Ovary (tissue), 9 donors: ENCODE results near the gene SEMA5B. TPM values are rescaled to one million over a fixed set of nuclear protein-coding genes. Genes with fewer than 3 reads are reported as not detected.

Experiments used
- DNase-seq, 5 donors: peaks; one replicate each; pipeline ENCODE4 v3.0.0-alpha.2; 2019 to 2020
- H3K27ac ChIP-seq, 2 donors: fragments of 200-600 bp; one replicate each; pipeline versions ENCODE4 v1.5.1 to v1.8.0; 2019 to 2022
- H3K27me3 ChIP-seq: fragments of 200-600 bp; one replicate; pipeline ENCODE4 v1.8.0; 2022
- H3K36me3 ChIP-seq: fragments of 200-600 bp; sonication (generic); one replicate; pipeline ENCODE4 v1.5.1; 2019
- H3K4me1 ChIP-seq: one replicate; pipeline ENCODE4 v1.8.1; 2013; ENCODE audit warnings: mild to moderate bottlenecking, moderate library complexity; ENCODE audit not compliant: insufficient read depth
- H3K4me3 ChIP-seq: fragments of 200-600 bp; sonication (generic); one replicate; pipeline ENCODE4 v1.5.1; 2017
- H3K9me3 ChIP-seq, 2 donors: fragments of 200-600 bp in 1 of 2; sonication (generic) in 1 of 2; one replicate each; pipeline versions ENCODE4 v1.5.1 to v1.8.1; 2013 to 2019; ENCODE audit warnings: mild to moderate bottlenecking in 1 of 2, moderate library complexity in 1 of 2
- EP300 ChIP-seq: sonication (generic); formaldehyde crosslinking; IDR thresholded peaks from one replicate; pipeline ENCODE4 v1.6.1; 2017; ENCODE audit warnings: antibody characterized with exemption
- POLR2A ChIP-seq: fragments of 450-650 bp; IDR thresholded peaks from one replicate; pipeline ENCODE4 v1.6.1; 2017; ENCODE audit warnings: antibody characterized with exemption, mild to moderate bottlenecking, moderate library complexity
- WGBS, 3 donors: extraction: QIAGEN DNeasy Blood & Tissue Kit in 1 of 3; methylation state at CpG; one replicate each; pipeline versions ENCODE4 v1.1.5 to v1.1.7; 2013 to 2017; 5-methylcytosine and 5-hydroxymethylcytosine counted together
- intact Hi-C, 4 donors: fragments of 100-400 bp; cut with DNase I; formaldehyde crosslinking; loops; one replicate each; pipeline versions ENCODE4 v1.11.0 to v1.15.1; 2022 to 2023
- polyA plus RNA-seq, 2 donors: library from polyadenylated mRNA; stranded (reverse); fragments of 200-250 nt in 1 of 2; fragments of 350-450 nt in 1 of 2; fragmentation: Illumina TruSeq in 1 of 2; extraction: RNeasy Lipid Tissue Mini Kit (QIAGEN cat#74804) in 1 of 2; gene quantifications; one replicate each; pipeline ENCODE4 v1.2.3, GENCODE V29; 2013 to 2014
- total RNA-seq, 7 donors: library from RNA; depleted of rRNA in 2 of 7; stranded (reverse); fragments of >200 nt in 2 of 7; fragmentation: NEBNext Ultra II Directional in 3 of 7; extraction: Animal tissue kit (Norgen Biotek cat#: 25700) in 3 of 7; gene quantifications; one replicate each; pipeline versions ENCODE4 v1.1.0 to v1.2.4, GENCODE V29; 2016 to 2023
- TF ChIP-seq, protein P1 (sequence below), 3 donors: fragments of 450-650 bp in 2 of 3; fragments of 200-600 bp in 1 of 3; IDR thresholded peaks; one replicate each; pipeline versions ENCODE4 v1.5.1 to v1.8.0; 2016 to 2022; ENCODE audit warnings: antibody characterized with exemption in 3 of 3, mild to moderate bottlenecking in 1 of 3
- donor health status: DM: no; HTN: no; CAD: no; lungs with moderate emphysema.
- donor health status: DM: no; HTN: no; CAD: no.
- donor health status: Bipolar disorder and iron deficiency.
- donor health status: DM: yes; HTN: yes; CAD: no.
- donor health status: DM: no; HTN: no; CAD: no.
- donor health status: DM: yes; HTN: yes; CAD: no.

The SEMA5B gene
- total and polyA plus RNA-seq, 9 donors, result 0.22 to 3.1 (median 1.3) TPM

DNA sequence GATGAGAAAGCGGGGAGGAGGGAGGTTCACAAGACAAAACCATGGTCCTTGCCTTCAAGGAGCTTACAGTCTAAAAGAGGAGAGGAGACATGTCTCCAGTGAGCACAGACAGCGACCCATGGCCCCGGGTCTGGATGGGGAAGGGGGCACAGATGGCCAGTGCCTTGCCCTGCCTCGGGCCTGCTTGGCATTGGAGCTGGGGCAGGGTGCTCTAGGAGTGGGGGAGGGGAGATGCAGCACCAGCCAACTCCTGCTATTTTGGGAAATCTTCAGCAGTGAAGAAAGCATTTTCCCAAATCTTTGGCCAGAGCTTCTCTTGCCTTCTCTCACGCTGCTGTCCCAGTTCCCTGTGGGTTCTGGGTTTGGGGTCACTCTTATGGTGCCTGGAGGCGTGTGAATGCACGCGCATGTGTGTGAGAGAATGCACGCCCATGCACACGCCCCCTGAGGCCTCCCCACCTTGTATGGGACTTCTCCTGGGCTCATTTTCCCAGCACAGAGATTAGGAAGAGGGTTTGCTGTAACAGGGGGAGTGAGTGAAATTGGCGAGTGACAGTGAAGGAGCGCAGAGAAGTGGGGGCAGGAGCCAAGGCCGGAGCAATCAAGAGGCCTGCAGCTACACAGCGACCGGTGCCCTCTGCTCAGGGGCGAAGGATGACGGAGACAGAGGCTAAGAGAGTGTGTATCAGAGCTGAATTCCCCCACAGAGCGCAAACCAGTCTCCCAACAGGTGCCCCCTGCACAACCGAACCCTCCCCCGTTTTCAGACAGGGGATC is 71.5 kb downstream of the SEMA5B start:
- H3K27me3 ChIP-seq, result no peaks in the 10 kb centered on the region
- intact Hi-C loops, result loop anchor here in 1 of 4 donors (5.0 kb wide), 1 partner anchor 71 kb away; the partner anchor contains the start of gene SEMA5B
- TF ChIP-seq POLR2A (no peak), EP300 (no peak)
- TF ChIP-seq, protein P1, sequence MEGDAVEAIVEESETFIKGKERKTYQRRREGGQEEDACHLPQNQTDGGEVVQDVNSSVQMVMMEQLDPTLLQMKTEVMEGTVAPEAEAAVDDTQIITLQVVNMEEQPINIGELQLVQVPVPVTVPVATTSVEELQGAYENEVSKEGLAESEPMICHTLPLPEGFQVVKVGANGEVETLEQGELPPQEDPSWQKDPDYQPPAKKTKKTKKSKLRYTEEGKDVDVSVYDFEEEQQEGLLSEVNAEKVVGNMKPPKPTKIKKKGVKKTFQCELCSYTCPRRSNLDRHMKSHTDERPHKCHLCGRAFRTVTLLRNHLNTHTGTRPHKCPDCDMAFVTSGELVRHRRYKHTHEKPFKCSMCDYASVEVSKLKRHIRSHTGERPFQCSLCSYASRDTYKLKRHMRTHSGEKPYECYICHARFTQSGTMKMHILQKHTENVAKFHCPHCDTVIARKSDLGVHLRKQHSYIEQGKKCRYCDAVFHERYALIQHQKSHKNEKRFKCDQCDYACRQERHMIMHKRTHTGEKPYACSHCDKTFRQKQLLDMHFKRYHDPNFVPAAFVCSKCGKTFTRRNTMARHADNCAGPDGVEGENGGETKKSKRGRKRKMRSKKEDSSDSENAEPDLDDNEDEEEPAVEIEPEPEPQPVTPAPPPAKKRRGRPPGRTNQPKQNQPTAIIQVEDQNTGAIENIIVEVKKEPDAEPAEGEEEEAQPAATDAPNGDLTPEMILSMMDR (IDR thresholded peaks at IDR 0.05), result no peak
- H3K36me3 ChIP-seq, result no peaks in the 10 kb centered on the region
- DNase-seq, result no peak
- peaks cover 6% of the 10 kb centered on the region for H3K4me1 ChIP-seq
- no peaks in the 10 kb centered on the region for H3K9me3 ChIP-seq
- WGBS, 3 donors, result 78 to 82% (median 81%) methylated on average over 20 of the region's 20 CpGs
- H3K27ac ChIP-seq, result no peak overlapping the region
- no peak overlapping the region for H3K4me3 ChIP-seq

DNA sequence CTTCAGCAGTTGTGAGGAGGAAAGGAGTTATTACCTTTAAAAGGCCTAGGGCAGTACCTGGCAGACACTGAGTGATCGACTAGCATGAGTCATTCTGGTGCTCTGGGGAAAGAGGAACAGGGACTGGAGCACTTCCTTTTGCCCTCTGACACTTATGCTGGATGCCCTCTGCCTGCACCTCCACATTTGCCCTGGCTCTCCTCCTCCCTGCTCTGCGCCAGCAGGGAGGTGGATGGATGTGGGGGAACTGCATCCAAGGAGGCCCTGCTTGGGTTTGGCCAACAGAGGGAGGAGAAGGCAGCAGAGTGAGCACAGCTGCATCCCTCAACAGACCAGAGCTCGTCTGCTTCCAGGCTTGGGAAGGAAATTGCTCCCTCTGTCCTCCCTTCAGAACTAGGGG is 75.0 kb downstream of the SEMA5B start:
- no peaks in the 10 kb centered on the region for H3K27me3 ChIP-seq
- no peak overlapping the region for H3K27ac ChIP-seq
- no peaks in the 10 kb centered on the region for H3K9me3 ChIP-seq
- peak in 1 of 5 donors; percentile 30 for DNase-seq
- peaks cover 1% of the 10 kb centered on the region for H3K4me1 ChIP-seq
- H3K36me3 ChIP-seq, result no peaks in the 10 kb centered on the region
- intact Hi-C loops, result no loop called here
- H3K4me3 ChIP-seq, result no peak overlapping the region
- TF ChIP-seq EP300, result no peak
- TF ChIP-seq POLR2A, result no peak
- TF ChIP-seq, protein P1 (IDR thresholded peaks at IDR 0.05), result no peak
- WGBS, 3 donors, result 44 to 60% (median 57%) methylated on average over 3 of the region's 3 CpGs

DNA sequence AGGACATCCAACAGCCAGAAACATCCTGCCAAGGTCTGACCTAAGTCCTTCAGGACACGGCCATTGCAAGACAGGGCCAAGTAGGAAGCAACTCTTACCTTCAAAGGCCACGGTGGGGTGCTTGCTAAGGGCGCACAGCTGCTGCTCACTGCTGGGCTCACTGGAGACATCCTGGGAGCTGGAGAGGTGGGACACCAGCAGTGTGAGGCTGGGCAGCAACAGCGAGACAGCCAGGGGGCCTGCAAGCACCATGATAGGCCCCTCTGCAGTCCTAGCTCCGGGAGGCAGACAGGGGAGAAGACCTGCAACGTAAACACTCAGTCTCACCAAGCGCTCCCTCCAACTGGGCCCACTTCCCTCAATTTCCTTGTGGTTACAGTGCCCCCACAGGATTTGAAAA is 79.2 kb downstream of the SEMA5B start:
- Histone ChIP-seq H3K4me1 (no peaks in the 10 kb centered on the region), H3K27me3 (no peaks in the 10 kb centered on the region), H3K27ac (no peak overlapping the region), H3K9me3 (no peaks in the 10 kb centered on the region), H3K36me3 (no peaks in the 10 kb centered on the region), H3K4me3 (no peak overlapping the region)
- TF ChIP-seq, protein P1 (IDR thresholded peaks at IDR 0.05), result no peak
- no peak for TF ChIP-seq EP300
- no peak for TF ChIP-seq POLR2A
- WGBS, 3 donors, result 60 to 78% (median 68%) methylated on average over 7 of the region's 7 CpGs
- DNase-seq, result no peak
- intact Hi-C loops, result loop anchor here in 1 of 4 donors (10.0 kb wide), 2 partner anchors 76 to 94 kb away; partner anchors contain the start of gene SEMA5B

GRCh38 chr3:122947738-122948137 is 79.8 kb downstream of the SEMA5B start:
- no peak overlapping the region for H3K4me3 ChIP-seq
- no peaks in the 10 kb centered on the region for H3K36me3 ChIP-seq
- no peaks in the 10 kb centered on the region for H3K9me3 ChIP-seq
- intact Hi-C loops, result loop anchor here in 1 of 4 donors (10.0 kb wide), 2 partner anchors 77 to 93 kb away; partner anchors contain the start of gene SEMA5B
- no peaks in the 10 kb centered on the region for H3K27me3 ChIP-seq
- TF ChIP-seq, protein P1 (IDR thresholded peaks at IDR 0.05), result no peak
- TF ChIP-seq POLR2A (no peak), EP300 (no peak)
- DNase-seq, result no peak
- no peaks in the 10 kb centered on the region for H3K4me1 ChIP-seq
- H3K27ac ChIP-seq, result no peak overlapping the region
- WGBS, 3 donors, result 13 to 21% (median 17%) methylated on average over 2 of the region's 2 CpGs
